B cell (primary cell): ENCODE data around the gene IBA57. TPM values are rescaled to one million over a fixed set of nuclear protein-coding genes. Genes with fewer than 3 reads are reported as not detected.

Experiments used
- ATAC-seq: fragments of 200-7000 bp; cut with Tn5 transposase; one replicate; pipeline ENCODE4 v1.10.0; 2021; ENCODE audit warnings: low read depth, mild to moderate bottlenecking, moderate number of reproducible peaks, moderate library complexity
- CTCF ChIA-PET: fragments of 350-600 bp; sonication (Branson Sonifier 250); formaldehyde crosslinking; loops from one replicate; lab custom pipeline; 2021; ENCODE audit warnings: antibody characterized with exemption, inconsistent platforms; lab: Charles Lee
- POLR2A ChIA-PET: fragments of 350-600 bp; sonication (Branson Sonifier 250); formaldehyde crosslinking; loops from one replicate; lab custom pipeline; 2021; ENCODE audit warnings: antibody characterized with exemption; lab: Charles Lee
- DNase-seq: peaks from one replicate; pipeline ENCODE4 v3.0.0; 2013
- H2AFZ ChIP-seq: 2 replicates; pipeline ENCODE4 v1.6.1; 2012; ENCODE audit warnings: mild to moderate bottlenecking, low read depth, low read length; ENCODE audit not compliant: insufficient read depth, poor library complexity, severe bottlenecking
- H3K27ac ChIP-seq, 2 donors: 1 replicate in 1 of 2; 2 replicates in 1 of 2; pipeline ENCODE4 v1.5.1; 2012 to 2013; ENCODE audit warnings: low read length in 2 of 2, mild to moderate bottlenecking in 2 of 2, moderate library complexity in 1 of 2
- H3K27me3 ChIP-seq, 4 experiments: fragments of 200-600 bp in 1 of 4; sonication (generic) in 1 of 4; replicated peaks in 1 of 4; 1 replicate in 2 of 4; 2 replicates in 2 of 4; pipeline versions ENCODE4 v1.6.1 to v1.7.0; 2013 to 2016; ENCODE audit warnings: low read length in 3 of 4, mild to moderate bottlenecking in 2 of 4, mixed read lengths in 1 of 4, moderate library complexity in 1 of 4; ENCODE audit not compliant: insufficient read depth in 4 of 4, control insufficient read depth in 3 of 4; ENCODE audit errors: control extremely low read depth in 1 of 4
- H3K36me3 ChIP-seq, 2 experiments: replicated peaks in 1 of 2; 1 replicate in 1 of 2; 2 replicates in 1 of 2; pipeline versions ENCODE4 v1.6.1 to v1.7.1; 2013; ENCODE audit warnings: low read length in 1 of 2; ENCODE audit not compliant: insufficient read depth in 2 of 2, control insufficient read depth in 1 of 2; ENCODE audit errors: control extremely low read depth in 1 of 2, extremely low read depth in 1 of 2
- H3K4me1 ChIP-seq, 2 donors: fragments of 200-600 bp in 1 of 2; sonication (generic) in 1 of 2; 1 replicate in 1 of 2; 2 replicates in 1 of 2; pipeline versions ENCODE4 v1.5.1 to v1.6.1; 2013 to 2017; ENCODE audit warnings: low read length in 2 of 2; ENCODE audit not compliant: control insufficient read depth in 2 of 2, insufficient read depth in 2 of 2
- H3K4me2 ChIP-seq: replicated peaks from 2 replicates; pipeline ENCODE3; 2012; ENCODE audit warnings: mild to moderate bottlenecking, low read depth, low read length; ENCODE audit not compliant: poor library complexity, severe bottlenecking
- H3K4me3 ChIP-seq, 5 experiments: fragments of 200-600 bp in 1 of 5; sonication (generic) in 1 of 5; 1 replicate in 3 of 5; 2 replicates in 2 of 5; pipeline versions ENCODE4 v1.5.1 to v1.7.0; 2011 to 2016; ENCODE audit warnings: low read length in 4 of 5, mild to moderate bottlenecking in 4 of 5, low read depth in 2 of 5, control low read depth in 1 of 5, moderate library complexity in 1 of 5; ENCODE audit not compliant: insufficient read depth in 1 of 5; ENCODE audit errors: control extremely low read depth in 1 of 5, extremely low read depth in 1 of 5
- H3K79me2 ChIP-seq: fragments of 200-600 bp; sonication (generic); one replicate; pipeline ENCODE4 v1.6.0; 2016; ENCODE audit warnings: low read length; ENCODE audit not compliant: control insufficient read depth, insufficient read depth
- H3K9ac ChIP-seq: fragments of 200-600 bp; sonication (generic); 2 replicates; pipeline ENCODE4 v1.6.1; 2017; ENCODE audit warnings: mild to moderate bottlenecking, low read length, moderate library complexity
- H3K9me3 ChIP-seq, 3 donors: one replicate each; pipeline versions ENCODE4 v1.6.1 to v1.7.1; 2013; ENCODE audit warnings: low read length in 2 of 3; ENCODE audit not compliant: control insufficient read depth in 2 of 3, insufficient read depth in 1 of 3; ENCODE audit errors: control extremely low read depth in 1 of 3
- H4K20me1 ChIP-seq: 2 replicates; pipeline ENCODE4 v1.6.0; 2012; ENCODE audit warnings: mild to moderate bottlenecking, low read length; ENCODE audit not compliant: insufficient read depth, control insufficient read depth, poor library complexity, severe bottlenecking
- H3K27ac Mint-ChIP-seq: one replicate; pipeline ENCODE4 v1.8.0; 2021; ENCODE audit warnings: mixed read lengths
- H3K27me3 Mint-ChIP-seq: one replicate; pipeline ENCODE4 v1.8.0; 2021; ENCODE audit warnings: mixed read lengths
- H3K4me1 Mint-ChIP-seq: one replicate; pipeline ENCODE4 v1.8.0; 2021; ENCODE audit warnings: mixed read lengths
- H3K4me3 Mint-ChIP-seq: one replicate; pipeline ENCODE4 v1.8.0; 2021; ENCODE audit warnings: mixed read lengths
- H3K9me3 Mint-ChIP-seq: one replicate; pipeline ENCODE4 v1.8.0; 2022; ENCODE audit warnings: mixed read lengths; ENCODE audit not compliant: insufficient read depth
- EZH2 ChIP-seq: IDR thresholded peaks from 2 replicates; pipeline ENCODE4 v1.6.1; 2012; ENCODE audit warnings: borderline replicate concordance, low read depth, mild to moderate bottlenecking, moderate library complexity, low read length; ENCODE audit not compliant: insufficient read depth, poor library complexity, severe bottlenecking
- WGBS: methylation state at CpG from one replicate; pipeline ENCODE4 v1.1.5; 2013; ENCODE audit warnings: missing lambda C conversion rate; ENCODE audit not compliant: insufficient coverage; 5-methylcytosine and 5-hydroxymethylcytosine counted together
- intact Hi-C: fragments of 100-400 bp; cut with micrococcal nuclease; formaldehyde crosslinking; loops from one replicate; pipeline ENCODE4 v1.10.0; 2022
- polyA plus RNA-seq: library from polyadenylated mRNA; depleted of rRNA; stranded (reverse); fragments of >200 nt; gene quantifications from 2 replicates; pipeline ENCODE4 v1.2.3, GENCODE V29; 2012
- total RNA-seq, 2 donors: library from RNA; stranded (reverse); fragments of 120-200 nt in 1 of 2; gene quantifications; 1 replicate in 1 of 2; 2 replicates in 1 of 2; pipeline versions ENCODE4 v1.2.3 to v1.2.4, GENCODE V29; 2013 to 2022
- TF ChIP-seq, protein P1 (sequence below): fragments of 200-600 bp; IDR thresholded peaks from one replicate; pipeline ENCODE4 v1.8.0; 2022; ENCODE audit warnings: antibody characterized with exemption, mild to moderate bottlenecking

The IBA57 gene
- total and polyA plus RNA-seq, 2 donors (not counting 1 experiment from before 2014, with no cell fraction given), result 5.2 to 12.8 TPM

DNA sequence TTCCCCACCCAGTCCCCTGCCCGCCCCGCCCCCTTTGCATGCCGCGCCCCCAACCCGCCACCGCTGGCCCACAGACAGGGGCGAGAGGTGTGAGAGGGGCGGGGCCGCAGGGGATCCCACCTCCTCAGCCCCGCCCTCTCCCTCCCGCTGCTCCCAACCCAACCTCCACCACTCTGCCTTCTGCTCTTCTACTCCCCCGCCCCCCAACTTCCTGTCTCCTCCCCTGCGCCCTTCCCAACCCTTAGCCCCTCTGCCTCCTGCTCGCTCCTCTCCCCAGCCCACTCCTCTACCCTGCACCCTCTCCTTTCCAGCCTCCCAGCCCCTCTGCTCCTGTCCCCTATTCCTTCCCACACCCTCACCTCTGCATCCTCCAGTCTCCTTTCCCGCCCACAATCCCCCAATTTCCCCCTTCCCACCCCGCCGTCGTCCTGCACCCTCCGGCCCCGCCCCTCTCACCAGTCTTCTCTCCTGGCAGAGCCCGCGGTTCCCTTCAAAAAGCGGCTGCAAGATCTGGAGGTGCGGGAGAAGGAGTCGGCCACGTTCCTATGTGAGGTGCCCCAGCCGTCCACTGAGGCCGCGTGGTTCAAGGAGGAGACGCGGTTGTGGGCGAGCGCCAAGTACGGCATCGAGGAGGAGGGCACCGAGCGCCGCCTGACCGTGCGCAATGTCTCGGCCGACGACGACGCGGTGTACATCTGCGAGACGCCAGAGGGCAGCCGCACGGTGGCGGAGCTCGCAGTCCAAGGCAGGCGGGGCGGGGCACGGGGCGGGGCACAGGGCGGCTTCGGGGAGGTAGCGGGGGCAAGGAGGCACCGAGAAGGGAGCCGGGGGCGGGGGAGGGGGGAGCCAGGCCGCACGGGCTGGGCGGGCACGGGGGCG, 47.6 kb downstream of the IBA57 start:
- peaks cover 0 to 2% (median 0%) of the 10 kb centered on the region in 4 experiments for H3K27me3 ChIP-seq
- intact Hi-C loops, result loop anchor here (1.0 to 5.0 kb wide), 10 partner anchors 39 to 302 kb away; partner anchors contain the start of genes ARF1, IBA57, MRPL55 and TRIM11
- ATAC-seq (peak; percentile 93), DNase-seq (peak; percentile 91)
- H3K4me1 ChIP-seq, result peaks cover 0 to 8% of the 10 kb centered on the region in 2 donors
- H3K9me3 ChIP-seq, result peaks cover 0 to 7% (median 0%) of the 10 kb centered on the region in 3 donors
- H3K4me1 Mint-ChIP-seq, result peaks cover 5% of the 10 kb centered on the region
- H3K4me3 ChIP-seq, result peak overlapping the region; percentile 19 to 73 (median 57)
- H3K27me3 Mint-ChIP-seq, result no peaks in the 10 kb centered on the region
- H3K79me2 ChIP-seq, result no peaks in the 10 kb centered on the region
- no peaks in the 10 kb centered on the region for H3K9me3 Mint-ChIP-seq
- CTCF ChIA-PET, result interaction anchor here (0.8 to 1.2 kb wide), 7 partner anchors 11 to 300 kb away, joined by 3 to 4 read pairs (median 3); no protein-coding TSS in a partner anchor
- H2AFZ ChIP-seq, result peak overlapping the region; percentile 89
- peak overlapping the region; percentile 99 for H3K4me2 ChIP-seq
- H4K20me1 ChIP-seq, result no peaks in the 10 kb centered on the region
- peak overlapping the region; percentile 63 for H3K9ac ChIP-seq
- under 1% methylated on average over 42 of the region's 67 CpGs for WGBS
- TF ChIP-seq, protein P1, sequence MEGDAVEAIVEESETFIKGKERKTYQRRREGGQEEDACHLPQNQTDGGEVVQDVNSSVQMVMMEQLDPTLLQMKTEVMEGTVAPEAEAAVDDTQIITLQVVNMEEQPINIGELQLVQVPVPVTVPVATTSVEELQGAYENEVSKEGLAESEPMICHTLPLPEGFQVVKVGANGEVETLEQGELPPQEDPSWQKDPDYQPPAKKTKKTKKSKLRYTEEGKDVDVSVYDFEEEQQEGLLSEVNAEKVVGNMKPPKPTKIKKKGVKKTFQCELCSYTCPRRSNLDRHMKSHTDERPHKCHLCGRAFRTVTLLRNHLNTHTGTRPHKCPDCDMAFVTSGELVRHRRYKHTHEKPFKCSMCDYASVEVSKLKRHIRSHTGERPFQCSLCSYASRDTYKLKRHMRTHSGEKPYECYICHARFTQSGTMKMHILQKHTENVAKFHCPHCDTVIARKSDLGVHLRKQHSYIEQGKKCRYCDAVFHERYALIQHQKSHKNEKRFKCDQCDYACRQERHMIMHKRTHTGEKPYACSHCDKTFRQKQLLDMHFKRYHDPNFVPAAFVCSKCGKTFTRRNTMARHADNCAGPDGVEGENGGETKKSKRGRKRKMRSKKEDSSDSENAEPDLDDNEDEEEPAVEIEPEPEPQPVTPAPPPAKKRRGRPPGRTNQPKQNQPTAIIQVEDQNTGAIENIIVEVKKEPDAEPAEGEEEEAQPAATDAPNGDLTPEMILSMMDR, result peak; percentile 34
- no peak for TF ChIP-seq EZH2
- peak overlapping the region; percentile 97 for H3K4me3 Mint-ChIP-seq
- H3K36me3 ChIP-seq, result no peaks in the 10 kb centered on the region
- peak overlapping the region; percentile 75 for H3K27ac Mint-ChIP-seq
- POLR2A ChIA-PET, result interaction anchor here (0.9 to 1.4 kb wide), 6 partner anchors 16 to 244 kb away, joined by 3 to 7 read pairs (median 4); partner anchors contain the start of genes IBA57 and TRIM11
- H3K27ac ChIP-seq, result peak overlapping the region in 1 of 2 donors; percentile 41
